ENCODE data around the gene ZNF528.

ZNF528 gene

GRCh38 chr19:52369559-52370340 lies 27.9 kb upstream of the ZNF528 start, which contains the start of gene ZNF880:
Gene ZNF880, plus strand, starts transcription at chr19:52369923. Its CDS starts 43 bp downstream, at chr19:52369966.
- Histone ChIP-seq H2AFZ (ENCODE audit: low read depth, low read length, severe bottlenecking) (no peak within 1 kb of the TSS), H3K4me2 (ENCODE audit: low read depth, low read length, poor library complexity, severe bottlenecking) (no peak within 1 kb of the TSS), H3K27me3 (ENCODE audit: low read length) (no peaks in the 10 kb centered on the region), H3K9ac (ENCODE audit: low read length) (no peak within 1 kb of the TSS), H3K27ac (ENCODE audit: low read depth, low read length) (no peak within 1 kb of the TSS), H4K20me1 (ENCODE audit: low read depth, low read length) (no peaks in the 10 kb centered on the region), H3F3A (ENCODE audit: insufficient read depth) (no peaks in the 10 kb centered on the region), H3K36me3 (ENCODE audit: low read length) (no peaks in the 10 kb centered on the region), H3K9me2 (replicated peaks; ENCODE audit: insufficient read depth, low read length) (no peaks in the 10 kb centered on the region), H3K79me2 (ENCODE audit: insufficient read depth, low read length) (no peaks in the 10 kb centered on the region), H3K4me3 (ENCODE audit: insufficient read depth, low read length, poor library complexity, severe bottlenecking) (no peak within 1 kb of the TSS), H3K9me3 (ENCODE audit: insufficient read depth, low read length) (peaks cover 20% of the 10 kb centered on the region; the same call in 1 of the 2 replicates)
- no peak for TF ChIP-seq CTCF (IDR thresholded peaks at IDR 0.05; ENCODE audit: insufficient read depth, low read length, poor library complexity, severe bottlenecking)
- TF ChIP-seq EZH2phosphoT487 (conservative IDR thresholded peaks at IDR 0.05; ENCODE audit: low read length): no peak

GRCh38 chr19:52370341-52370710 lies 27.3 kb upstream of the ZNF528 start:
- no peak overlapping the region for H2AFZ ChIP-seq (ENCODE audit: low read depth, low read length, severe bottlenecking)

DNA sequence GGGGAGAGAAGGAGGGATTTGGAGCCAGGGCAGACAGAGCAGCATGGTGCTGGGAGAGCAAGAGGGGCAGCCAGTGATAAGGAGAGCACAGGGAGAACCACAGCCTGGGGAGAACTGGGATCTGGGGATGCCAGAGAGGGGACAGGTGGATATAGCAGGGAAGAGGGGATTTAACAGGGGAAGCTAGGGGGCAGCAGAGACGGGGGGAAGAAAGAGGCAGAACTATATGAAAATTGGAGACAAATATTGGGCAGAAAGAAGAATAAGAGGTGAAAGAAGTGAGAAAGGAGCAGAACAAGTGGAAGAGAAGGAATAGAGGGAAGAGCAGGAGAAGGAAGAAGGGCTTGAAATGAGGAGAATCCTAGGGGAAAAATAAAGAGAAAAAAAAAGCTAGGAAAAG lies 6.5 kb upstream of the ZNF528 start:
- H3K9me2 ChIP-seq (replicated peaks; ENCODE audit: insufficient read depth, low read length): no peaks in the 10 kb centered on the region
- H3K27me3 ChIP-seq (ENCODE audit: low read length): no peaks in the 10 kb centered on the region
- no peaks in the 10 kb centered on the region for H3K36me3 ChIP-seq (ENCODE audit: low read length)
- no peaks in the 10 kb centered on the region for H3F3A ChIP-seq (ENCODE audit: insufficient read depth)
- no peak overlapping the region for H2AFZ ChIP-seq (ENCODE audit: low read depth, low read length, severe bottlenecking)
- no peak overlapping the region for H3K4me2 ChIP-seq (ENCODE audit: low read depth, low read length, poor library complexity, severe bottlenecking)
- H3K4me3 ChIP-seq (ENCODE audit: insufficient read depth, low read length, poor library complexity, severe bottlenecking): no peak overlapping the region
- TF ChIP-seq EZH2phosphoT487 (conservative IDR thresholded peaks at IDR 0.05; ENCODE audit: low read length) (no peak), CTCF (IDR thresholded peaks at IDR 0.05; ENCODE audit: insufficient read depth, low read length, poor library complexity, severe bottlenecking) (peak; percentile 13)
- H3K79me2 ChIP-seq (ENCODE audit: insufficient read depth, low read length): no peaks in the 10 kb centered on the region
- no peaks in the 10 kb centered on the region for H4K20me1 ChIP-seq (ENCODE audit: low read depth, low read length)
- no peaks in the 10 kb centered on the region for H3K9me3 ChIP-seq (ENCODE audit: insufficient read depth, low read length)
- H3K27ac ChIP-seq (ENCODE audit: low read depth, low read length): no peak overlapping the region
- H3K9ac ChIP-seq (ENCODE audit: low read length): no peak overlapping the region

More at GRCh38 chr19:52370341-52370710, 27.3 kb upstream of the ZNF528 start:
- Histone ChIP-seq H3K9me3 (ENCODE audit: insufficient read depth, low read length) (peaks cover 19% of the 10 kb centered on the region; the same call in 1 of the 2 replicates), H3K27ac (ENCODE audit: low read depth, low read length) (no peak overlapping the region), H4K20me1 (ENCODE audit: low read depth, low read length) (no peaks in the 10 kb centered on the region), H3K79me2 (ENCODE audit: insufficient read depth, low read length) (no peaks in the 10 kb centered on the region), H3K9me2 (replicated peaks; ENCODE audit: insufficient read depth, low read length) (no peaks in the 10 kb centered on the region), H3K4me3 (ENCODE audit: insufficient read depth, low read length, poor library complexity, severe bottlenecking) (no peak overlapping the region), H3K36me3 (ENCODE audit: low read length) (no peaks in the 10 kb centered on the region), H3K4me2 (ENCODE audit: low read depth, low read length, poor library complexity, severe bottlenecking) (no peak overlapping the region), H3K27me3 (ENCODE audit: low read length) (no peaks in the 10 kb centered on the region), H3F3A (ENCODE audit: insufficient read depth) (no peaks in the 10 kb centered on the region), H3K9ac (ENCODE audit: low read length) (no peak overlapping the region)
- TF ChIP-seq EZH2phosphoT487 (conservative IDR thresholded peaks at IDR 0.05; ENCODE audit: low read length) (no peak), CTCF (IDR thresholded peaks at IDR 0.05; ENCODE audit: insufficient read depth, low read length, poor library complexity, severe bottlenecking) (no peak)
